WTC11 (cell line): ENCODE measurements around the gene ME2. TPM values are rescaled to one million over a fixed set of nuclear protein-coding genes. Genes with fewer than 3 reads are reported as not detected.

ENCODE experiments used
- ATAC-seq: fragments of 200-7000 bp; cut with Tn5 transposase; 2 replicates; pipeline ENCODE4 v1.10.0; 2021; ENCODE audit warnings: mild to moderate bottlenecking, moderate library complexity
- CTCF ChIA-PET: fragments of 300-600 bp; sonication (Branson Sonifier 250); formaldehyde crosslinking; loops from one replicate; lab custom pipeline; 2021; ENCODE audit warnings: antibody characterized with exemption; lab: Charles Lee
- POLR2A ChIA-PET: fragments of 350-600 bp; sonication (Branson Sonifier 250); formaldehyde crosslinking; loops from one replicate; lab custom pipeline; 2021; ENCODE audit warnings: antibody characterized with exemption; lab: Charles Lee
- DNase-seq: peaks from one replicate; pipeline ENCODE4 v3.0.0; 2021; ENCODE audit warnings: low spot score
- H3K27ac Mint-ChIP-seq: 2 replicates; pipeline ENCODE4 v1.8.0; 2021; ENCODE audit warnings: mixed read lengths
- H3K27me3 Mint-ChIP-seq: 2 replicates; pipeline ENCODE4 v1.8.0; 2021; ENCODE audit warnings: low read depth, mild to moderate bottlenecking, moderate library complexity, mixed read lengths
- H3K36me3 Mint-ChIP-seq: 2 replicates; pipeline ENCODE4 v1.8.0; 2021; ENCODE audit warnings: mixed read lengths
- H3K4me1 Mint-ChIP-seq: 2 replicates; pipeline ENCODE4 v1.8.0; 2022; ENCODE audit warnings: mixed read lengths
- H3K4me3 Mint-ChIP-seq: 2 replicates; pipeline ENCODE4 v1.8.0; 2021; ENCODE audit warnings: mild to moderate bottlenecking, moderate library complexity, mixed read lengths
- H3K9me3 Mint-ChIP-seq: 2 replicates; pipeline ENCODE4 v1.8.0; 2021; ENCODE audit warnings: mixed read lengths
- ELF4 ChIP-seq: sonication (generic); formaldehyde crosslinking; IDR thresholded peaks from 2 replicates; pipeline ENCODE4 v1.8.1; 2022; ENCODE audit warnings: low read depth, mild to moderate bottlenecking, moderate library complexity, missing genetic modification reagents
- GABPB1 ChIP-seq: sonication (generic); formaldehyde crosslinking; IDR thresholded peaks from 2 replicates; pipeline ENCODE4 v1.8.1; 2023; ENCODE audit warnings: mild to moderate bottlenecking, missing genetic modification reagents
- JUN ChIP-seq: sonication (generic); formaldehyde crosslinking; IDR thresholded peaks from 2 replicates; pipeline ENCODE4 v1.8.0; 2023; ENCODE audit warnings: mild to moderate bottlenecking, missing genetic modification reagents
- NFATC4 ChIP-seq: fragments of 250-450 bp; sonication (Bioruptor Pico); IDR thresholded peaks from 2 replicates; pipeline ENCODE4 v1.9.0; 2021; ENCODE audit warnings: mild to moderate bottlenecking
- TEAD1 ChIP-seq: sonication (generic); formaldehyde crosslinking; IDR thresholded peaks from 2 replicates; pipeline ENCODE4 v1.8.0; 2022; ENCODE audit warnings: mild to moderate bottlenecking, missing genetic modification reagents
- USF2 ChIP-seq: sonication (generic); formaldehyde crosslinking; IDR thresholded peaks from 2 replicates; pipeline ENCODE4 v1.8.1; 2023; ENCODE audit warnings: mild to moderate bottlenecking, missing genetic modification reagents, moderate library complexity
- total RNA-seq: library from RNA; stranded (reverse); gene quantifications from 3 replicates; pipeline ENCODE4 v1.2.3, GENCODE V29; 2021
- TF ChIP-seq, protein P1 (sequence below): sonication (generic); formaldehyde crosslinking; IDR thresholded peaks from 2 replicates; pipeline ENCODE4 v1.8.0; 2022; ENCODE audit warnings: mild to moderate bottlenecking, missing genetic modification reagents
- TF ChIP-seq, protein P2 (sequence below): sonication (generic); formaldehyde crosslinking; IDR thresholded peaks from 2 replicates; pipeline ENCODE4 v1.8.1; 2023; ENCODE audit warnings: mild to moderate bottlenecking, moderate library complexity, missing genetic modification reagents
- TF ChIP-seq, protein P3 (sequence below): sonication (generic); formaldehyde crosslinking; IDR thresholded peaks from 2 replicates; pipeline ENCODE4 v1.8.1; 2023; ENCODE audit warnings: mild to moderate bottlenecking, missing genetic modification reagents, borderline replicate concordance
- TF ChIP-seq, protein P4 (sequence below): sonication (generic); formaldehyde crosslinking; IDR thresholded peaks from 2 replicates; pipeline ENCODE4 v1.8.0; 2022; ENCODE audit warnings: mild to moderate bottlenecking, missing genetic modification reagents
- TF ChIP-seq, protein P5 (sequence below): sonication (generic); formaldehyde crosslinking; IDR thresholded peaks from 2 replicates; pipeline ENCODE4 v1.8.1; 2023; ENCODE audit warnings: mild to moderate bottlenecking, missing genetic modification reagents
- TF ChIP-seq, protein P6 (sequence below): sonication (generic); formaldehyde crosslinking; IDR thresholded peaks from 2 replicates; pipeline ENCODE4 v1.8.0; 2023; ENCODE audit warnings: missing genetic modification reagents, mild to moderate bottlenecking, borderline replicate concordance
- TF ChIP-seq, protein P7 (sequence below): fragments of 250-450 bp; sonication (Bioruptor Pico); IDR thresholded peaks from 2 replicates; pipeline ENCODE4 v1.8.0; 2021; ENCODE audit warnings: mild to moderate bottlenecking

Gene ME2
- total RNA-seq, 1 experiment from 2014 or later, result 57.0 TPM

DNA sequence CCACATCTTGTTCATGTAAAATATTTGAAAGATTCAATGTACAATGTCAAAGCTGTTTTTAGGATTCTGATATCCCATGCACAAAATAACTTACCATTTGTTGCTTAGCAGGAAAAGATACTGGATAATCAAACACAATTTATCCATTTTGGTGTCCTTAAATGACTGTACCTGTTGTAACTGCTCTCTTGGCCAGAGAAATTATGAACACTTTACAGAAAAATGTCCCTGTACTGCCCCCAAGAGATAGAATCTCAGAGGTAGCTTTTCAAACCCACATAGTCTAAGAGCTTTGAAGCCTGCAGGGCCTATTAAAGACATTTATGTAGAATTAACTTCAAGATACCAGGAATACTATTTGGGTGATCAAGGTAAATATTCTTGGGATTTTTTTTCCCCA is 12.2 kb upstream of the ME2 start (continued):
- TF ChIP-seq, protein P1, sequence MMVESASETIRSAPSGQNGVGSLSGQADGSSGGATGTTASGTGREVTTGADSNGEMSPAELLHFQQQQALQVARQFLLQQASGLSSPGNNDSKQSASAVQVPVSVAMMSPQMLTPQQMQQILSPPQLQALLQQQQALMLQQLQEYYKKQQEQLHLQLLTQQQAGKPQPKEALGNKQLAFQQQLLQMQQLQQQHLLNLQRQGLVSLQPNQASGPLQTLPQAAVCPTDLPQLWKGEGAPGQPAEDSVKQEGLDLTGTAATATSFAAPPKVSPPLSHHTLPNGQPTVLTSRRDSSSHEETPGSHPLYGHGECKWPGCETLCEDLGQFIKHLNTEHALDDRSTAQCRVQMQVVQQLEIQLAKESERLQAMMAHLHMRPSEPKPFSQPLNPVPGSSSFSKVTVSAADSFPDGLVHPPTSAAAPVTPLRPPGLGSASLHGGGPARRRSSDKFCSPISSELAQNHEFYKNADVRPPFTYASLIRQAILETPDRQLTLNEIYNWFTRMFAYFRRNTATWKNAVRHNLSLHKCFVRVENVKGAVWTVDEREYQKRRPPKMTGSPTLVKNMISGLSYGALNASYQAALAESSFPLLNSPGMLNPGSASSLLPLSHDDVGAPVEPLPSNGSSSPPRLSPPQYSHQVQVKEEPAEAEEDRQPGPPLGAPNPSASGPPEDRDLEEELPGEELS, result no peak

DNA sequence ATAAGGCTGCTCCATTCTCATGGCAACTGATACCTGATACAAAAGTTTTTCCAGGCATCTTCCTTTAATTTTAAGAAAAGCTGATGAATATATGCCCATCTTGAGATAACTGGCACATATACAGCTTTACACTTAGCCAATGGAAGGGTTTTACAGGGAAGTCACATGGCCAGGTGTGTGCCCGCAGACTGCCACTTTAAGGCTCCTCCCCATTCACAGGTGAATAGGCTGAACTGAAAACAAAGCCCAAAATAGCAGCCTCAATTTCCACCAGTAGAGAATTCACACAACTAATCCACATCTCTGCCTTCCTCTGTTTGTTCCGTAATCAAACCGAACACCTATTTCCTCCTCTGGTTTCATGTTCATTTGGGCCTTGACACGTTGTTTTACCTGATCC is 9.8 kb upstream of the ME2 start:
- H3K4me1 Mint-ChIP-seq, result peaks cover 10% of the 10 kb centered on the region
- TF ChIP-seq USF2 (CRISPR knock-in tag), result 0 out of 2 replicates have a peak, but pooled peaks have one; percentile 23
- TF ChIP-seq, protein P2, sequence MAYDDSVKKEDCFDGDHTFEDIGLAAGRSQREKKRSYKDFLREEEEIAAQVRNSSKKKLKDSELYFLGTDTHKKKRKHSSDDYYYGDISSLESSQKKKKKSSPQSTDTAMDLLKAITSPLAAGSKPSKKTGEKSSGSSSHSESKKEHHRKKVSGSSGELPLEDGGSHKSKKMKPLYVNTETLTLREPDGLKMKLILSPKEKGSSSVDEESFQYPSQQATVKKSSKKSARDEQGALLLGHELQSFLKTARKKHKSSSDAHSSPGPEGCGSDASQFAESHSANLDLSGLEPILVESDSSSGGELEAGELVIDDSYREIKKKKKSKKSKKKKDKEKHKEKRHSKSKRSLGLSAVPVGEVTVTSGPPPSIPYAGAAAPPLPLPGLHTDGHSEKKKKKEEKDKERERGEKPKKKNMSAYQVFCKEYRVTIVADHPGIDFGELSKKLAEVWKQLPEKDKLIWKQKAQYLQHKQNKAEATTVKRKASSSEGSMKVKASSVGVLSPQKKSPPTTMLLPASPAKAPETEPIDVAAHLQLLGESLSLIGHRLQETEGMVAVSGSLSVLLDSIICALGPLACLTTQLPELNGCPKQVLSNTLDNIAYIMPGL (CRISPR knock-in tag), result no peak
- ChIA-PET POLR2A (interaction anchor here (1.9 kb wide), 1 partner anchor 10 kb away, joined by 6 read pairs; the partner anchor contains the start of gene ME2), CTCF (no interaction called here)
- no peak overlapping the region for H3K27ac Mint-ChIP-seq
- ATAC-seq (0 out of 2 replicates have a peak, but pooled peaks have one; percentile 38), DNase-seq (no peak)
- no peaks in the 10 kb centered on the region for H3K9me3 Mint-ChIP-seq
- H3K36me3 Mint-ChIP-seq, result no peaks in the 10 kb centered on the region
- H3K4me3 Mint-ChIP-seq, result no peak overlapping the region
- H3K27me3 Mint-ChIP-seq, result no peaks in the 10 kb centered on the region

- ATAC-seq, result no peak
- no peak overlapping the region for H3K4me3 Mint-ChIP-seq
- ChIA-PET CTCF (interaction anchor here (0.7 kb wide), 1 partner anchor 32 kb away, joined by 3 read pairs; no protein-coding TSS in a partner anchor), POLR2A (interaction anchor here (1.9 kb wide), 1 partner anchor 9 kb away, joined by 6 read pairs; the partner anchor contains the start of gene ME2)
- H3K4me1 Mint-ChIP-seq, result peaks cover 10% of the 10 kb centered on the region
- no peaks in the 10 kb centered on the region for H3K9me3 Mint-ChIP-seq
- DNase-seq, result no peak
- H3K27me3 Mint-ChIP-seq, result no peaks in the 10 kb centered on the region
- no peaks in the 10 kb centered on the region for H3K36me3 Mint-ChIP-seq
- H3K27ac Mint-ChIP-seq, result no peak overlapping the region
- TF ChIP-seq, protein P3, sequence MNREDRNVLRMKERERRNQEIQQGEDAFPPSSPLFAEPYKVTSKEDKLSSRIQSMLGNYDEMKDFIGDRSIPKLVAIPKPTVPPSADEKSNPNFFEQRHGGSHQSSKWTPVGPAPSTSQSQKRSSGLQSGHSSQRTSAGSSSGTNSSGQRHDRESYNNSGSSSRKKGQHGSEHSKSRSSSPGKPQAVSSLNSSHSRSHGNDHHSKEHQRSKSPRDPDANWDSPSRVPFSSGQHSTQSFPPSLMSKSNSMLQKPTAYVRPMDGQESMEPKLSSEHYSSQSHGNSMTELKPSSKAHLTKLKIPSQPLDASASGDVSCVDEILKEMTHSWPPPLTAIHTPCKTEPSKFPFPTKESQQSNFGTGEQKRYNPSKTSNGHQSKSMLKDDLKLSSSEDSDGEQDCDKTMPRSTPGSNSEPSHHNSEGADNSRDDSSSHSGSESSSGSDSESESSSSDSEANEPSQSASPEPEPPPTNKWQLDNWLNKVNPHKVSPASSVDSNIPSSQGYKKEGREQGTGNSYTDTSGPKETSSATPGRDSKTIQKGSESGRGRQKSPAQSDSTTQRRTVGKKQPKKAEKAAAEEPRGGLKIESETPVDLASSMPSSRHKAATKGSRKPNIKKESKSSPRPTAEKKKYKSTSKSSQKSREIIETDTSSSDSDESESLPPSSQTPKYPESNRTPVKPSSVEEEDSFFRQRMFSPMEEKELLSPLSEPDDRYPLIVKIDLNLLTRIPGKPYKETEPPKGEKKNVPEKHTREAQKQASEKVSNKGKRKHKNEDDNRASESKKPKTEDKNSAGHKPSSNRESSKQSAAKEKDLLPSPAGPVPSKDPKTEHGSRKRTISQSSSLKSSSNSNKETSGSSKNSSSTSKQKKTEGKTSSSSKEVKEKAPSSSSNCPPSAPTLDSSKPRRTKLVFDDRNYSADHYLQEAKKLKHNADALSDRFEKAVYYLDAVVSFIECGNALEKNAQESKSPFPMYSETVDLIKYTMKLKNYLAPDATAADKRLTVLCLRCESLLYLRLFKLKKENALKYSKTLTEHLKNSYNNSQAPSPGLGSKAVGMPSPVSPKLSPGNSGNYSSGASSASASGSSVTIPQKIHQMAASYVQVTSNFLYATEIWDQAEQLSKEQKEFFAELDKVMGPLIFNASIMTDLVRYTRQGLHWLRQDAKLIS (CRISPR knock-in tag), result no peak
- TF ChIP-seq, protein P4, sequence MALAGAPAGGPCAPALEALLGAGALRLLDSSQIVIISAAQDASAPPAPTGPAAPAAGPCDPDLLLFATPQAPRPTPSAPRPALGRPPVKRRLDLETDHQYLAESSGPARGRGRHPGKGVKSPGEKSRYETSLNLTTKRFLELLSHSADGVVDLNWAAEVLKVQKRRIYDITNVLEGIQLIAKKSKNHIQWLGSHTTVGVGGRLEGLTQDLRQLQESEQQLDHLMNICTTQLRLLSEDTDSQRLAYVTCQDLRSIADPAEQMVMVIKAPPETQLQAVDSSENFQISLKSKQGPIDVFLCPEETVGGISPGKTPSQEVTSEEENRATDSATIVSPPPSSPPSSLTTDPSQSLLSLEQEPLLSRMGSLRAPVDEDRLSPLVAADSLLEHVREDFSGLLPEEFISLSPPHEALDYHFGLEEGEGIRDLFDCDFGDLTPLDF (CRISPR knock-in tag), result no peak
- TF ChIP-seq, protein P5, sequence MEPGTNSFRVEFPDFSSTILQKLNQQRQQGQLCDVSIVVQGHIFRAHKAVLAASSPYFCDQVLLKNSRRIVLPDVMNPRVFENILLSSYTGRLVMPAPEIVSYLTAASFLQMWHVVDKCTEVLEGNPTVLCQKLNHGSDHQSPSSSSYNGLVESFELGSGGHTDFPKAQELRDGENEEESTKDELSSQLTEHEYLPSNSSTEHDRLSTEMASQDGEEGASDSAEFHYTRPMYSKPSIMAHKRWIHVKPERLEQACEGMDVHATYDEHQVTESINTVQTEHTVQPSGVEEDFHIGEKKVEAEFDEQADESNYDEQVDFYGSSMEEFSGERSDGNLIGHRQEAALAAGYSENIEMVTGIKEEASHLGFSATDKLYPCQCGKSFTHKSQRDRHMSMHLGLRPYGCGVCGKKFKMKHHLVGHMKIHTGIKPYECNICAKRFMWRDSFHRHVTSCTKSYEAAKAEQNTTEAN (CRISPR knock-in tag), result no peak
- TF ChIP-seq NFATC4 (CRISPR knock-in tag) (no peak), GABPB1 (CRISPR knock-in tag) (no peak), TEAD1 (no peak), JUN (CRISPR knock-in tag) (no peak), ELF4 (CRISPR knock-in tag) (no peak)
- TF ChIP-seq, protein P6, sequence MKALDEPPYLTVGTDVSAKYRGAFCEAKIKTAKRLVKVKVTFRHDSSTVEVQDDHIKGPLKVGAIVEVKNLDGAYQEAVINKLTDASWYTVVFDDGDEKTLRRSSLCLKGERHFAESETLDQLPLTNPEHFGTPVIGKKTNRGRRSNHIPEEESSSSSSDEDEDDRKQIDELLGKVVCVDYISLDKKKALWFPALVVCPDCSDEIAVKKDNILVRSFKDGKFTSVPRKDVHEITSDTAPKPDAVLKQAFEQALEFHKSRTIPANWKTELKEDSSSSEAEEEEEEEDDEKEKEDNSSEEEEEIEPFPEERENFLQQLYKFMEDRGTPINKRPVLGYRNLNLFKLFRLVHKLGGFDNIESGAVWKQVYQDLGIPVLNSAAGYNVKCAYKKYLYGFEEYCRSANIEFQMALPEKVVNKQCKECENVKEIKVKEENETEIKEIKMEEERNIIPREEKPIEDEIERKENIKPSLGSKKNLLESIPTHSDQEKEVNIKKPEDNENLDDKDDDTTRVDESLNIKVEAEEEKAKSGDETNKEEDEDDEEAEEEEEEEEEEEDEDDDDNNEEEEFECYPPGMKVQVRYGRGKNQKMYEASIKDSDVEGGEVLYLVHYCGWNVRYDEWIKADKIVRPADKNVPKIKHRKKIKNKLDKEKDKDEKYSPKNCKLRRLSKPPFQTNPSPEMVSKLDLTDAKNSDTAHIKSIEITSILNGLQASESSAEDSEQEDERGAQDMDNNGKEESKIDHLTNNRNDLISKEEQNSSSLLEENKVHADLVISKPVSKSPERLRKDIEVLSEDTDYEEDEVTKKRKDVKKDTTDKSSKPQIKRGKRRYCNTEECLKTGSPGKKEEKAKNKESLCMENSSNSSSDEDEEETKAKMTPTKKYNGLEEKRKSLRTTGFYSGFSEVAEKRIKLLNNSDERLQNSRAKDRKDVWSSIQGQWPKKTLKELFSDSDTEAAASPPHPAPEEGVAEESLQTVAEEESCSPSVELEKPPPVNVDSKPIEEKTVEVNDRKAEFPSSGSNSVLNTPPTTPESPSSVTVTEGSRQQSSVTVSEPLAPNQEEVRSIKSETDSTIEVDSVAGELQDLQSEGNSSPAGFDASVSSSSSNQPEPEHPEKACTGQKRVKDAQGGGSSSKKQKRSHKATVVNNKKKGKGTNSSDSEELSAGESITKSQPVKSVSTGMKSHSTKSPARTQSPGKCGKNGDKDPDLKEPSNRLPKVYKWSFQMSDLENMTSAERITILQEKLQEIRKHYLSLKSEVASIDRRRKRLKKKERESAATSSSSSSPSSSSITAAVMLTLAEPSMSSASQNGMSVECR (CRISPR knock-in tag), result no peak
- TF ChIP-seq, protein P7, sequence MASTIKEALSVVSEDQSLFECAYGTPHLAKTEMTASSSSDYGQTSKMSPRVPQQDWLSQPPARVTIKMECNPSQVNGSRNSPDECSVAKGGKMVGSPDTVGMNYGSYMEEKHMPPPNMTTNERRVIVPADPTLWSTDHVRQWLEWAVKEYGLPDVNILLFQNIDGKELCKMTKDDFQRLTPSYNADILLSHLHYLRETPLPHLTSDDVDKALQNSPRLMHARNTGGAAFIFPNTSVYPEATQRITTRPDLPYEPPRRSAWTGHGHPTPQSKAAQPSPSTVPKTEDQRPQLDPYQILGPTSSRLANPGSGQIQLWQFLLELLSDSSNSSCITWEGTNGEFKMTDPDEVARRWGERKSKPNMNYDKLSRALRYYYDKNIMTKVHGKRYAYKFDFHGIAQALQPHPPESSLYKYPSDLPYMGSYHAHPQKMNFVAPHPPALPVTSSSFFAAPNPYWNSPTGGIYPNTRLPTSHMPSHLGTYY, result no peak
These were observed 8.6 kb upstream of the ME2 start for GRCh38 chr18:50870138-50870845.
